BE2C (cell line): ENCODE data around the gene GNG11.

Experiments
- DNase-seq: peaks from one replicate; pipeline ENCODE4 v3.0.0-alpha.2; 2020
- H3K27me3 ChIP-seq: fragments of 250-450 bp; sonication (Bioruptor Pico); 2 replicates; pipeline ENCODE4 v1.5.1; 2020; ENCODE audit warnings: mild to moderate bottlenecking
- H3K36me3 ChIP-seq: fragments of 250-450 bp; sonication (Bioruptor Pico); 2 replicates; pipeline ENCODE4 v1.5.1; 2020; ENCODE audit warnings: mild to moderate bottlenecking
- H3K4me1 ChIP-seq: fragments of 250-450 bp; sonication (Bioruptor Pico); 2 replicates; pipeline ENCODE4 v1.5.1; 2020
- H3K4me3 ChIP-seq: 2 replicates; pipeline ENCODE4 v1.5.1; 2011; ENCODE audit warnings: low read depth, low read length
- H3K9me3 ChIP-seq: fragments of 250-450 bp; sonication (Bioruptor Pico); 2 replicates; pipeline ENCODE4 v1.5.1; 2020
- CTCF ChIP-seq: IDR thresholded peaks from 2 replicates; pipeline ENCODE4 v1.5.1; 2012; ENCODE audit warnings: mild to moderate bottlenecking, low read depth, low read length

The GNG11 gene

GRCh38 chr7:93977211-93977950, 55.8 kb downstream of the GNG11 start:
- H3K36me3 ChIP-seq: no peaks in the 10 kb centered on the region
- H3K4me1 ChIP-seq: no peaks in the 10 kb centered on the region
- no peak for DNase-seq
- no peak overlapping the region for H3K4me3 ChIP-seq
- no peaks in the 10 kb centered on the region for H3K9me3 ChIP-seq
- no peaks in the 10 kb centered on the region for H3K27me3 ChIP-seq
- no peak for TF ChIP-seq CTCF
